GM20431 (cell line): Measurements from ENCODE around the gene ASIC2.

ENCODE experiments used
- in situ Hi-C: fragments of 300-500 bp; cut with MseI, MboI; formaldehyde crosslinking; loops from one replicate; pipeline ENCODE4 v1.15.0; 2020; ENCODE audit warnings: low sequenced_read_pairs; ENCODE audit not compliant: unreplicated experiment

ASIC2 gene

DNA sequence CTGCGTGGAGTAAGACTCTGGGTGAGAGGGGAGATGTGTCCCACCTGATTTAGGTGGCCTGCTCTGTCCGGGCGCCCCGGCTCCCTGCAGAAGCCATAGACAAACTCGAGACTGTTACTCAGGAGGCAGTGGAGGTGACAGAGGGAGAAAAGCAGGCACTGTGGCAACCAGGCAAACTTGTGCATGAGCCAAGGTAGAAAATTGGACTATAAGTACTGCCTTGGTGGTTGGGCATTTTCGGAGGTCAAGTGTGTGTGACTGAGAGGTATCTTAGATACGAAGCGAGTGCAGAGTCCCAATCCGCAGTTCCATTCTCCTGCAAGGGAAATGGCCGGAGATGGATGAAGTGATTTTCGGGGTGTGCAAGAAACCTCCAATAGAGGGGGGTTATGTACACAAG is 328.6 kb downstream of the ASIC2 start:
- in situ Hi-C loops, result no loop called here
